GM12874 (cell line): Measurements from ENCODE around the gene DSCAML1.

Experiments
- TF ChIP-seq, protein P1 (sequence below): IDR thresholded peaks from 2 replicates; pipeline ENCODE4 v1.5.1; 2011; ENCODE audit warnings: low read depth, mild to moderate bottlenecking, control low read depth, low read length, moderate library complexity; ENCODE audit not compliant: insufficient read depth

The DSCAML1 gene

DNA sequence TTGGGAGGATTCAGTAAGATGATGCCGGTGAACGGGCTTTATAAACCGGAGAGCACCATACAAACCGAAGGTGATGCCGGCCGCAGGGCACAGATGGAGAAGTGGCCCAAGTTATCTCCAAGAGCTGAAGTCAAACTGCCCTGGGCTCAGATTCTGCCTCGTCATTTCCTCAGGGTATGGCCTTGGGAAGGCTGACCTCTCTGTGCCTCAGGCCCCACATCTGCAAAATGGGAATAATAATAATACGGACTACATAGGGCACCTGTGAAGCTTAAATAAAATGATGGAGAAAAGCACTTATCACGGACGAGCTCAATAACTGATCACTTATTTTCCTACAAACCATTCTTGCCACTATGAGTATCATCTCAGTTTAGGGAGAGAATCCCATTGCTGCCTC is 29.9 kb downstream of the DSCAML1 start:
- TF ChIP-seq, protein P1, sequence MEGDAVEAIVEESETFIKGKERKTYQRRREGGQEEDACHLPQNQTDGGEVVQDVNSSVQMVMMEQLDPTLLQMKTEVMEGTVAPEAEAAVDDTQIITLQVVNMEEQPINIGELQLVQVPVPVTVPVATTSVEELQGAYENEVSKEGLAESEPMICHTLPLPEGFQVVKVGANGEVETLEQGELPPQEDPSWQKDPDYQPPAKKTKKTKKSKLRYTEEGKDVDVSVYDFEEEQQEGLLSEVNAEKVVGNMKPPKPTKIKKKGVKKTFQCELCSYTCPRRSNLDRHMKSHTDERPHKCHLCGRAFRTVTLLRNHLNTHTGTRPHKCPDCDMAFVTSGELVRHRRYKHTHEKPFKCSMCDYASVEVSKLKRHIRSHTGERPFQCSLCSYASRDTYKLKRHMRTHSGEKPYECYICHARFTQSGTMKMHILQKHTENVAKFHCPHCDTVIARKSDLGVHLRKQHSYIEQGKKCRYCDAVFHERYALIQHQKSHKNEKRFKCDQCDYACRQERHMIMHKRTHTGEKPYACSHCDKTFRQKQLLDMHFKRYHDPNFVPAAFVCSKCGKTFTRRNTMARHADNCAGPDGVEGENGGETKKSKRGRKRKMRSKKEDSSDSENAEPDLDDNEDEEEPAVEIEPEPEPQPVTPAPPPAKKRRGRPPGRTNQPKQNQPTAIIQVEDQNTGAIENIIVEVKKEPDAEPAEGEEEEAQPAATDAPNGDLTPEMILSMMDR: no peak

DNA sequence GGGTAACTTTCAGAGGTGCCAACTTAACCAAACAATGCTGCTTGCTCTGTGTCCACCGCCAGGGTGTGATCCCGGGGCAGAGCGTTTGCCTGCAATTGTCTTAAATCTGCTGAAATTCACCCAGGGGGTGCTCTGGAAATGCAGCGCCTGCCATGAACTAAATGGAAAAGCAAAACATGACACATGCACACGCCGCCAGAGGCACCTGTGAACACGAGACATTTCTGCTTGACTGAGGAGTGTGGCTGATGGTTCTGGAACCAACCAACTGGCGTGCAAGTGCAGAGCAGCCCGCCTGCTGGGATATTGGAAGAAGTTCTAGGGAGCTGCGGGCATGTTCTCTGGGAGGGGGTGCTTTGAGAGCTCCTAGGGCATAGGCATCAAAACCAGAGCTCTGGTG is 30.4 kb downstream of the DSCAML1 start:
- TF ChIP-seq, protein P1: no peak

DNA sequence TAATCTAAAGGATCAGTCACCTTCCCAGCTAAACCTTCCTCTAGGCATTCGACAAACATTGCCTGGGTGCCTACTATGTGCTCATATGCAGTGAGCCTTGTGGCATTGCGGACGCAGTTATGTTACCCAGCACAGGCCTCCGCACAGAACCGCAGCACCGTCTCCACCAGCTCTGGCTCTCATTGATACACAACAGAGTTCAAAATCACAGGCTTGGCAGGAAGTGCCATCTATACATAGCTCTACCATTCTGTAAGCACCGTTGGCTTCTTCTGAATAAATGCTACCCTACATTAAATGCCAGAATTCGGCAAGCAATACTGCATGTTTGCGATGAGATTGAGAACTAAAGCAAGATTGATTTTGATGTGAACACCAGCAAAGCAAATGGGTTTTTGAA is 31.0 kb downstream of the DSCAML1 start:
- TF ChIP-seq, protein P1: no peak

DNA sequence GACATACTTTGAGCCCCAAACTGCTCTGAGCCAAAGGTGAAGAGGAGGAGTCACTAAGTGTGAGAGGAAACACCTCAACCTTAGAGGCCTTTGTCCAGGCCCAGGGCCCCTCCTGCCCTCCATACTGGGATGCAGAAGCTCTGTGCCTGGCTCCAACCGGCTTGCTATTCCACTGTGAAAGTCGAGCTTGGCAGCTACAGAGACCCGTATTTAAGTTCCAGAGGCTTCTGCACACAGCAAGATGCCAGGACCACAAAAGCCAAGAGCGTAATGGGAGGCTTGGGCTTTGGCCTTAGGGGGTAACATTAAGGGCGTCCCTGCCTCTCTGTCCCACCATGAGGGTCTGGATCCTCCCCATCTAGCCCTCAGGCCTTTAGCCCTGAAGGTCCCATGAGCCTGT is 31.9 kb downstream of the DSCAML1 start:
- TF ChIP-seq, protein P1: no peak

DNA sequence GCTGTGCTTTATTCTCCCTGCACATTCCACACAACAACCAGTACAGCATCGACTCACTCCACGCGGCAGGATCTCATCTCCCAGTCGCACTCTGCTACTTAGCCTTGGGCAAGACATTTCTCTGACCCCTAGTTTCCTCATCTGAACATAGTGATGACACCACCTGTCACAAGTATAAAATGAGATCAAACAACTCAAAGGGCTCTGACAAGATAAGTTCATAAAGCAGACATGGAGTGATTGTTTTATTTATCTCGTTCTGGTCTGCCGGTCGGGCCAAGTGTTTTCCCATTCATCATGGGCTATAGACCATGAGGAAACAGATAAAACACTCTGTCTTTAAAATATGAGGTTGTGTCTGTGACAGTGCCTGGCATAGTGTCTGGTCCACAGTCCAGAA is 35.0 kb downstream of the DSCAML1 start:
- TF ChIP-seq, protein P1: no peak

DNA sequence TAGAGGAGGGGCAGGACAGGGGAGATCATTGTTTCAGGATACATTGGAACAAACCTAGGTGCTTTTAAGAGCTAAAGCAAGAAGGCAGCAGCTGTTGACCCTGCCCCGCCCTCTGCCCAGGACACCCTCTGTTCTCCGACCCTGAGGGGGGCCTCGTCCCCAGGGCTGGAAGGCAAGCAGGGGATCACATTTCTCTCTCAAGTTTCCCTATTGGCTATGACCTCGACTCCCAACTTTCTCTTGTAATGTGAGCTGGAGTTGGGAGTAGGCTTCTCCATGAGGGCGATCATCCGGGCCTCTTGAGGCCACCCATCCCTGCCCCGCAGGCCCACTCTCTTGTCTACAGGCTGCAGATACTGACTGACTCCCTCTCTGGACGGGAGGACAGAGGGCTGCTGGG is 37.7 kb downstream of the DSCAML1 start:
- TF ChIP-seq, protein P1: no peak

DNA sequence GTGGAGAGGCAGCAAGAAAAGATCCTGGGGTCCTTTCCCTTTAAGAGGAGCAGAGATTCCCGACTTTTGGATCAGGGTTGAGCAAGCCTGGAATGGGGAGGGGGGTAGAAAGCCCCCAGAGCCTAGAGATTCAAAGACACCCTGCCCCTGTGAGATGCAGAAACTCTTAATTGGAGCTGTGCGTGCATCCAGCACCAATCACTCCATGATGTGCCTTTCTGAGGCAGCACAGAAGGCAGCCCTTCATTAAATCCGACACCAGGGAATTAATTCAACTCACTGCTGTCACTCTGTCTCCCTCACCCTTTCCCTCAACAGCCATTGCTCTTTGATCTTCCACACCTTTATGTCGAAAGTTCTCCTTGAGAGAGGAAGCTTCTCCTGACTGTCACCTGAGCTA is 43.0 kb downstream of the DSCAML1 start:
- TF ChIP-seq, protein P1: no peak
